CD4-positive, alpha-beta memory T cell (primary cell): ENCODE data around the gene FKBP9. TPM values are rescaled to one million over a fixed set of nuclear protein-coding genes. Genes with fewer than 3 reads are reported as not detected.
"Not testable (repeated sequence)": the region's sequence is repeated elsewhere in the genome, so short reads cannot be mapped to it uniquely, and the experiment has no call there.

Experiments
- CTCF ChIA-PET: fragments of 350-600 bp; sonication (Branson Sonifier 250); formaldehyde crosslinking; loops from one replicate; lab custom pipeline; 2021; ENCODE audit warnings: inconsistent platforms; ENCODE audit not compliant: partially characterized antibody; lab: Charles Lee
- POLR2A ChIA-PET: fragments of 350-600 bp; sonication (Branson Sonifier 250); formaldehyde crosslinking; loops from one replicate; lab custom pipeline; 2021; ENCODE audit not compliant: partially characterized antibody; lab: Charles Lee
- DNase-seq, 5 donors: peaks; one replicate each; pipeline versions ENCODE4 v3.0.0 to v3.0.0-alpha.2; 2020 to 2022; ENCODE audit warnings: mixed read lengths in 1 of 5
- H3K27ac ChIP-seq: one replicate; pipeline ENCODE4 v1.7.0; 2013; ENCODE audit warnings: low read depth, low read length
- H3K27me3 ChIP-seq: 2 replicates; pipeline ENCODE4 v1.7.0; 2013; ENCODE audit warnings: mild to moderate bottlenecking, low read length, moderate library complexity; ENCODE audit not compliant: insufficient read depth
- H3K36me3 ChIP-seq: 2 replicates; pipeline ENCODE4 v1.7.0; 2013; ENCODE audit warnings: mild to moderate bottlenecking, low read length, moderate library complexity; ENCODE audit not compliant: insufficient read depth
- H3K4me1 ChIP-seq: 2 replicates; pipeline ENCODE4 v1.7.0; 2013; ENCODE audit warnings: mild to moderate bottlenecking, low read length, moderate library complexity; ENCODE audit not compliant: insufficient read depth
- H3K4me3 ChIP-seq, 2 donors: one replicate each; pipeline ENCODE4 v1.7.0; 2013; ENCODE audit warnings: low read length in 2 of 2, mild to moderate bottlenecking in 1 of 2
- H3K9me3 ChIP-seq, 2 donors: one replicate each; pipeline ENCODE4 v1.7.0; 2013; ENCODE audit warnings: low read length in 2 of 2, control low read depth in 1 of 2; ENCODE audit not compliant: control insufficient read depth in 1 of 2
- H3K27ac Mint-ChIP-seq, 7 donors: one replicate each; pipeline ENCODE4 v1.8.0; 2020 to 2021; ENCODE audit warnings: mixed read lengths in 7 of 7, mild to moderate bottlenecking in 6 of 7, inconsistent platforms in 3 of 7, moderate library complexity in 3 of 7
- H3K27me3 Mint-ChIP-seq, 2 donors: one replicate each; pipeline ENCODE4 v1.8.0; 2020 to 2021; ENCODE audit warnings: mixed read lengths in 2 of 2
- H3K36me3 Mint-ChIP-seq, 2 donors: one replicate each; pipeline ENCODE4 v1.8.0; 2020 to 2021; ENCODE audit warnings: mixed read lengths in 2 of 2, inconsistent platforms in 1 of 2, mild to moderate bottlenecking in 1 of 2
- H3K4me1 Mint-ChIP-seq, 4 donors: one replicate each; pipeline ENCODE4 v1.8.0; 2020 to 2021; ENCODE audit warnings: mixed read lengths in 4 of 4, mild to moderate bottlenecking in 1 of 4
- H3K4me3 Mint-ChIP-seq, 8 donors: one replicate each; pipeline ENCODE4 v1.8.0; 2020 to 2021; ENCODE audit warnings: mixed read lengths in 8 of 8, mild to moderate bottlenecking in 7 of 8, moderate library complexity in 6 of 8, inconsistent platforms in 3 of 8
- H3K9me3 Mint-ChIP-seq, 8 donors: one replicate each; pipeline ENCODE4 v1.8.0; 2020 to 2021; ENCODE audit warnings: mixed read lengths in 8 of 8, mild to moderate bottlenecking in 5 of 8, inconsistent platforms in 3 of 8, moderate library complexity in 1 of 8
- intact Hi-C: fragments of 100-400 bp; cut with micrococcal nuclease; formaldehyde crosslinking; loops from one replicate; pipeline ENCODE4 v1.15.1; 2023
- polyA plus RNA-seq, 2 donors: library from polyadenylated mRNA; unstranded; fragments of 300-500 nt; fragmentation: Illumina TruSeq; gene quantifications; one replicate each; pipeline ENCODE4 v1.2.3, GENCODE V29; 2021
- total RNA-seq, 2 experiments: library from RNA; stranded (reverse); gene quantifications; one replicate each; pipeline ENCODE4 v1.2.3, GENCODE V29; 2021

FKBP9 gene
- total and polyA plus RNA-seq, 4 experiments from 2014 or later, result 0.32 to 0.35 TPM; not detected in 2

DNA sequence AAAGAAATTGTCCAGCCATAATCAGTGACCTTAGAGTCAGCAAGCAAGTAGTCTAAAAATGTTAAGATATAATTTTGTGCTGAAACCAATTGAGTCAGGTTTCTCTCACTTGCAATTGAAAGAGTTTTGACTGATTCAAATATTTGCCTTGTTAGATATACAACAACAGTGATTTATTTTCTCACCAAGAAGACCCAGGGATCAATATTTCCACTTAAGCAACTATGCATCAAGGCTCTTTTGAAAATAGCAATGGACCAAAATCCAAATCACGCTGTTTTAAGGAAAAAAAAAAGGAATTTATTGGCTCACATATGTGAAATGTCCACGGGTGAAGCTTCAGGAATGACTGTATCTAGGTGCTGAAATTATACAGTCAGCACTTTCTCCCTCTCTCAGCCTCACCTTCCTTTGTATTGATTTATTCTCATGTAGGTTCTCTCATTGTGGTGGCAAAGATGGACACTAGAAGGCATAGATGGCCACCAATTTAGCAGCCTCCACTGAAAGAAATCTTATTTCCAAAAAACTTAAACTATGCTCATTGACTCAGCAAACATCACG lies 9.7 kb upstream of the FKBP9 start:
- POLR2A ChIA-PET, result interaction anchor here (0.7 kb wide), 1 partner anchor 56 kb away, joined by 3 read pairs; no protein-coding TSS in a partner anchor
- no peaks in the 10 kb centered on the region for H3K36me3 ChIP-seq
- H3K27ac Mint-ChIP-seq, result no peak overlapping the region

DNA sequence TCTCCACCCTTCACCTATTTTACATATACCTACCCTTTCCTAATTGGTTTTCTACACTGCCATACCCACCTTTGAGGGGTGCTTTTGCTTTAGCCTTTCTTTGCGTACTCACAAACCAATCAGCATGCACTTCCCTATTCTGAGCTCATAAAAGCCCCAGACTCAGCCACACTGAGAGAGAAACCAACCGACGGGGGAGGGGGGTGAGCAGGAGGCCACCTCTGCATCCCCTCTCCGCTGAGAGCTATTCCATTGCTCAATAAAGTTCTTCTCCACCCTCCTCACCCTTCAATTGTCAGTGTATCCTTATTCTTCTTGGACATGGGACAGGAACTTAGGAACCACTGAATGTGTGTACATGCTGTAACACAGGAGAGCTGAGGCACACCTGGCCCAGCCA lies 9.0 kb upstream of the FKBP9 start:
- DNase-seq, result no peak
- Mint-ChIP-seq H3K9me3 (peaks cover 4 to 20% (median 14%) of the 10 kb centered on the region in 8 donors), H3K4me3 (no peak overlapping the region), H3K27me3 (peaks cover 5 to 8% of the 10 kb centered on the region in 2 donors), H3K27ac (no peak overlapping the region), H3K4me1 (no peaks in the 10 kb centered on the region), H3K36me3 (peaks cover 0 to 3% of the 10 kb centered on the region in 2 donors)
- no peaks in the 10 kb centered on the region for H3K4me1 ChIP-seq
- H3K9me3 ChIP-seq, result no peaks in the 10 kb centered on the region
- intact Hi-C loops, result loop anchor here (10.0 kb wide), 2 partner anchors 157 to 253 kb away; partner anchors contain the start of gene RP9
- ChIA-PET CTCF (interaction anchor here (0.8 to 13.5 kb wide), 2 partner anchors 102 to 161 kb away, joined by 4 to 287 read pairs; partner anchors contain the start of gene RP9), POLR2A (no interaction called here)
- no peak overlapping the region for H3K27ac ChIP-seq
- H3K27me3 ChIP-seq, result no peaks in the 10 kb centered on the region
- no peak overlapping the region for H3K4me3 ChIP-seq
- H3K36me3 ChIP-seq, result no peaks in the 10 kb centered on the region

More for the DNA sequence above, 9.7 kb upstream of the FKBP9 start:
- no peak overlapping the region for H3K27ac ChIP-seq
- intact Hi-C loops, result loop anchor here (10.0 kb wide), 2 partner anchors 157 to 253 kb away; partner anchors contain the start of gene RP9
- no peaks in the 10 kb centered on the region for H3K4me1 Mint-ChIP-seq
- peaks cover 0 to 3% of the 10 kb centered on the region in 2 donors for H3K36me3 Mint-ChIP-seq
- peaks cover 4 to 20% (median 14%) of the 10 kb centered on the region in 8 donors for H3K9me3 Mint-ChIP-seq
- no peak overlapping the region for H3K4me3 Mint-ChIP-seq
- peaks cover 5 to 8% of the 10 kb centered on the region in 2 donors for H3K27me3 Mint-ChIP-seq
- CTCF ChIA-PET, result interaction anchor here (0.7 to 13.5 kb wide), 3 partner anchors 102 to 162 kb away, joined by 3 to 287 read pairs (median 4); partner anchors contain the start of gene RP9
- H3K9me3 ChIP-seq, result no peaks in the 10 kb centered on the region
- no peaks in the 10 kb centered on the region for H3K4me1 ChIP-seq
- no peaks in the 10 kb centered on the region for H3K27me3 ChIP-seq
- no peak for DNase-seq
- no peak overlapping the region for H3K4me3 ChIP-seq

DNA sequence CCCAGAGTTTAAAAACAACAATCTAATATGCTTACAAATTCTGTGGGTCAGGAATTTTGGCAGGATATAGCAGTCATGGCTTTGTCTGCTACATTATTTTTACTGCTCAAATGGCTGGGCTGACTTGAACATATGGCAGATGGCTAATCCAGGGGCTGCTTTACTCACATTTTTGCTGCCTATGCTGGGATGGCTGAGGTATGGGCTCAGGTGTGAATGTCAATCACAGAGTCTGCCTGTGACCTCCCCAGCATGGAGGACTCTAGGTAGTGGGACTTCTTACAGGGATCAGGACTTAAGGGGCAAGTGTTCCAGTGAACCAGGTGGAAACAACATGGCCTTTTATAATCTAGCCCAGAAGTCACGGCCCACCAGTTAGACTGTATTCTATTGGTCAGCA lies 4.4 kb upstream of the FKBP9 start:
- peaks cover 4 to 13% (median 11%) of the 10 kb centered on the region in 8 donors for H3K9me3 Mint-ChIP-seq
- CTCF ChIA-PET, result no interaction called here

DNA sequence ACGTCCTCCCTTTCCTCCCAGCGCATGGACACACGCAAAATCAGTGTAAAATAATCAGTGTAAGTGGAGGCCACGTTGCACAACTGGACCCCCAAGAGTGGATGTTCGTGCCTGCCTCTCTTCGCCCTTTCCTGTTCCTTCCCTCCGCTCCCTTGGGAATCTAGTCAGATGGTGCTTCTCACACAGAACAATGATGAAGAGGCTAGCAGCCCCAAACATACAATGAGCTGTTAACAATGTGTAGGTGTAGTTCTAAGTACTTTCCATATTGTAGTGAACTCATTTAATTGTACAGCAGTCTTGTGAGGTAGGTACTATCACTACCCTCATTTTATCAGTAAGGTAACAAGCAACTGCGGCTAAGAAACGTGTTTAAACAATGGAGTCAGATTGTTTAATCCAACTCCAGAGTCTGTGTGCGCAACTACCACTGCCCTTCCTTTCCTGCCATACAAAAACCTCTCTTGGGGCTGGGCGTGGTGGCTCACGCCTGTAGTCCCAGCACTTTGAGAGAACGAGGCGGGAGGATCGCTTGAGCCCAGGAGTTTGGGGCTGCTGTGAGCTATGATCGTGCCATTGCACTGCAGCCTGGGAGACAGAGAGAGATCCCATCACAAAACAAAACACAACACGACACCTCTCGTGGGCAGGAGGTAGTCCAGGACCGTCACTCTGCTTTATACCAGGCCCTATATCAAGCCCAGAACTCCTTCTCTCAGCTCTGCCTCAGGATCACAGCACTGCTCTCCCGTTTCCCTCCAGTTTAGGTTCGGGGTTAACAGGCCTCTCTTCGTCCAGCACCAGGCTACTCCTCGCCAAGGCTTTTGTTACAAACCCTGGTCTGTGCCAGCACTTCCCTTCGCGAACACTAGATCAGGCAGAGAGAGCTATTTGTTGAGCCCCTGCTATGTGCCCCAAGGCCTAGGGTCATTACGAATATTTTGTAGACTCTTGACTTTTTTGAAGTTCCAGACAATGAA lies 1.1 kb downstream of the FKBP9 start:
- Histone ChIP-seq H3K36me3 (no peaks in the 10 kb centered on the region), H3K27ac (no peak overlapping the region), H3K9me3 (no peaks in the 10 kb centered on the region), H3K4me3 (no peak overlapping the region), H3K27me3 (peaks cover 8% of the 10 kb centered on the region), H3K4me1 (peaks cover 11% of the 10 kb centered on the region)
- Mint-ChIP-seq H3K4me1 (peaks cover 3 to 5% (median 4%) of the 10 kb centered on the region in 4 donors), H3K36me3 (peaks cover 0 to 4% of the 10 kb centered on the region in 2 donors), H3K27ac (no peak overlapping the region), H3K4me3 (peak overlapping the region; percentile 57 to 90 (median 80)), H3K9me3 (peaks cover 0 to 3% (median 0%) of the 10 kb centered on the region in 8 donors), H3K27me3 (peaks cover 28 to 29% of the 10 kb centered on the region in 2 donors)
- ChIA-PET CTCF (interaction anchor here (1.4 to 1.6 kb wide), 3 partner anchors 15 to 149 kb away, joined by 3 to 10 read pairs (median 3); no protein-coding TSS in a partner anchor), POLR2A (interaction anchor here (0.9 kb wide), 1 partner anchor 70 kb away, joined by 3 read pairs; no protein-coding TSS in a partner anchor)
- DNase-seq, result no peak
- intact Hi-C loops, result no loop called here

More for the DNA sequence above, 4.4 kb upstream of the FKBP9 start:
- DNase-seq, result no peak
- Mint-ChIP-seq H3K4me3 (no peak overlapping the region), H3K4me1 (peaks cover under 1 to 1% (median under 1%) of the 10 kb centered on the region in 4 donors), H3K27ac (no peak overlapping the region), H3K27me3 (peaks cover 6 to 10% of the 10 kb centered on the region in 2 donors), H3K36me3 (peaks cover 0 to 3% of the 10 kb centered on the region in 2 donors)
- H3K9me3 ChIP-seq, result no peaks in the 10 kb centered on the region
- intact Hi-C loops, result no loop called here
- no peaks in the 10 kb centered on the region for H3K27me3 ChIP-seq
- no peak overlapping the region for H3K27ac ChIP-seq
- POLR2A ChIA-PET, result no interaction called here
- H3K36me3 ChIP-seq, result no peaks in the 10 kb centered on the region
- H3K4me3 ChIP-seq, result no peak overlapping the region
- peaks cover 11% of the 10 kb centered on the region for H3K4me1 ChIP-seq

DNA sequence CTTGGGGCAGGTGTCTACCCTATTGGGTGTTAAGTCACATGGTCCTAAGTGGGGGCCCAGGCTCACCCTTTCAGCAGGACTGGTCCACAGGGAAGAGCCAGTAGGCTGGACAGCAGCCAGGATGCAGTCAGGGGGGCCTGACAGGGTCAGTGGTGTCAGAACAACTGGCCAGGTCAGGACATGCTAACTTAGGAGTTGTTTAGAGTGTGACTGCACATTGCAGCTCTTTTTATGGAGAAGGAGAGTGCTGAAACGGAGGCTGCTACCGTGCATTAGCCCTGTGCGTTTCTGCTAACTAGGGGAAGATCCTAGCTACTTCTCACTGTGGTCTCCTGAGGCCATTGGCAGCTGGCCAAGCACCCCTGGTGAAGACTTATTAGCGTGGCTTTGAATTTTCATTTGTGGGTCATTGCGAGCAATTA lies 6.7 kb downstream of the FKBP9 start:
- H3K27ac Mint-ChIP-seq, POLR2A ChIA-PET, H3K4me1 ChIP-seq, H3K9me3 Mint-ChIP-seq, DNase-seq, H3K36me3 Mint-ChIP-seq, H3K36me3 ChIP-seq, H3K4me3 ChIP-seq, H3K4me3 Mint-ChIP-seq, H3K4me1 Mint-ChIP-seq, H3K9me3 ChIP-seq, H3K27me3 ChIP-seq, H3K27ac ChIP-seq: not testable (repeated sequence)
- H3K27me3 Mint-ChIP-seq, result peaks cover 14 to 18% of the 10 kb centered on the region in 2 donors
- CTCF ChIA-PET, result interaction anchor here (0.6 to 2.8 kb wide), 9 partner anchors 7 to 144 kb away, joined by 3 to 26 read pairs (median 4); partner anchors contain the start of gene RP9
- intact Hi-C loops, result loop anchor here (2.0 kb wide), 1 partner anchor 145 kb away; the partner anchor contains the start of gene RP9

DNA sequence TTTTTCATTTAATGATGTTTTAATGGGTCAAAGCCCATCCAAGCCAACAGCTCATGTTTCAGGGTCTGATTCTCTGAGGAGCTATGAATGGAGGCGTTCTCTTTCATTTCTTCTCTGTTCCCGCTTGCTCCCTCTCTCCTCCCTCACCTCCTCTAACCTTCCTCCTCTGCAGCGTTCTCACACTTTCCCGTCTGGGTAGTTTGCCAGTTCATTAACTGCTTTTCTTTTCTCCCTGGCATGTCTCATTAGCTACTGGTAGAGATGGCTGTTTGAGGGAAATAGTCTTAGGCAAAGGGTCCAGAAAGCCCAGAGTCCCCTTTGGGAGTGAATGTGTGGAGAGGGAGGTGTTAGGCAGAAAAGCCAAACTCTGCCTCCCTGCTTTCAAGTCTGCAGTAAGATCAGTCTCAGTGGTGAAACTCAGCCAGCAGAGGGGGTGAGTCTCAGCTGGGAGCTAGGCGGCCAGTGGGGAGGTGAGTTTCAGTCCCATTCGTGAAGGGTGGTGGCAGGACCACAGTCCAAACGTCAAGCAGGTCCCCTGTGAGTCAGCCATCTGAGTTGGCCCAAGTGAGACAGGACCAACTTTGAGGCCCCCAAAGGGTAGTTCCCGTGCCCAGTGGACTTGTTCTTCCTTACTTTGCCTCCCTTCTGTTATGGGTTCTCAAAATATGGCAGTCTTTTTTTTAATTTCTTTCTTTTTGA lies 7.4 kb downstream of the FKBP9 start:
- POLR2A ChIA-PET, result not testable (repeated sequence)
- intact Hi-C loops, result loop anchor here (1.0 to 2.0 kb wide), 2 partner anchors 86 to 144 kb away; partner anchors contain the start of gene RP9
- peak overlapping the region in 2 of 7 donors; percentile 24 to 28 for H3K27ac Mint-ChIP-seq

More for the DNA sequence above, 7.4 kb downstream of the FKBP9 start:
- H3K27me3 Mint-ChIP-seq, result peaks cover 11 to 14% of the 10 kb centered on the region in 2 donors
- H3K36me3 Mint-ChIP-seq, H3K9me3 ChIP-seq, H3K4me3 ChIP-seq, H3K36me3 ChIP-seq, H3K9me3 Mint-ChIP-seq, H3K27me3 ChIP-seq, H3K4me1 Mint-ChIP-seq, H3K27ac ChIP-seq, H3K4me1 ChIP-seq: not testable (repeated sequence)
- CTCF ChIA-PET, result interaction anchor here (0.6 to 2.8 kb wide), 9 partner anchors 8 to 143 kb away, joined by 3 to 26 read pairs (median 4); partner anchors contain the start of gene RP9
- H3K4me3 Mint-ChIP-seq, result peak overlapping the region in 2 of 8 donors; percentile 13 to 46
- peak in 4 of 5 donors; percentile 4 to 23 (median 16) for DNase-seq
